Calu3 (cell line): ENCODE results near the gene DLEC1. TPM values are rescaled to one million over a fixed set of nuclear protein-coding genes. Genes with fewer than 3 reads are reported as not detected.
"Not testable (repeated sequence)": the region's sequence is repeated elsewhere in the genome, so short reads cannot be mapped to it uniquely, and the experiment has no call there.

Experiments
- BruUV-seq: library from RNA; stranded (reverse); fragments of 400-500 nt; replicated peaks from 2 replicates; lab custom pipeline; 2021; lab: Mats Ljungman, UMichigan
- CTCF ChIA-PET: fragments of 300-600 bp; sonication (Branson Sonifier 250); formaldehyde crosslinking; loops from one replicate; lab custom pipeline; 2022; ENCODE audit warnings: antibody characterized with exemption; lab: Charles Lee
- DNase-seq: peaks from one replicate; pipeline ENCODE4 v3.0.0; 2022
- H3K27ac Mint-ChIP-seq: one replicate; pipeline ENCODE4 v1.8.0; 2022; ENCODE audit warnings: mixed read lengths; ENCODE audit not compliant: unreplicated experiment
- H3K27me3 Mint-ChIP-seq: one replicate; pipeline ENCODE4 v1.8.0; 2022; ENCODE audit warnings: mixed read lengths; ENCODE audit not compliant: unreplicated experiment
- H3K36me3 Mint-ChIP-seq: one replicate; pipeline ENCODE4 v1.8.0; 2022; ENCODE audit warnings: mild to moderate bottlenecking, moderate library complexity, mixed read lengths; ENCODE audit not compliant: insufficient read depth, unreplicated experiment
- H3K4me1 Mint-ChIP-seq: one replicate; pipeline ENCODE4 v1.8.0; 2022; ENCODE audit warnings: mild to moderate bottlenecking, low read depth, mixed read lengths; ENCODE audit not compliant: unreplicated experiment
- H3K4me3 Mint-ChIP-seq: one replicate; pipeline ENCODE4 v1.8.0; 2022; ENCODE audit warnings: mild to moderate bottlenecking, low read depth, moderate library complexity, mixed read lengths; ENCODE audit not compliant: unreplicated experiment
- H3K9me3 Mint-ChIP-seq: one replicate; pipeline ENCODE4 v1.8.0; 2022; ENCODE audit warnings: low read depth, mixed read lengths; ENCODE audit not compliant: unreplicated experiment
- intact Hi-C: fragments of 100-400 bp; cut with micrococcal nuclease; formaldehyde crosslinking; loops from one replicate; pipeline ENCODE4 v1.10.0; 2022; ENCODE audit not compliant: unreplicated experiment
- total RNA-seq: library from RNA; stranded (reverse); gene quantifications from 2 replicates; pipeline ENCODE4 v1.2.3, GENCODE V29; 2022
- TF ChIP-seq, protein P1 (sequence below): fragments of 200-600 bp; IDR thresholded peaks from one replicate; pipeline ENCODE4 v1.8.0; 2022; ENCODE audit warnings: antibody characterized with exemption; ENCODE audit not compliant: unreplicated experiment

The DLEC1 gene
- total RNA-seq, 1 experiment from 2014 or later = 0.28 TPM

DNA sequence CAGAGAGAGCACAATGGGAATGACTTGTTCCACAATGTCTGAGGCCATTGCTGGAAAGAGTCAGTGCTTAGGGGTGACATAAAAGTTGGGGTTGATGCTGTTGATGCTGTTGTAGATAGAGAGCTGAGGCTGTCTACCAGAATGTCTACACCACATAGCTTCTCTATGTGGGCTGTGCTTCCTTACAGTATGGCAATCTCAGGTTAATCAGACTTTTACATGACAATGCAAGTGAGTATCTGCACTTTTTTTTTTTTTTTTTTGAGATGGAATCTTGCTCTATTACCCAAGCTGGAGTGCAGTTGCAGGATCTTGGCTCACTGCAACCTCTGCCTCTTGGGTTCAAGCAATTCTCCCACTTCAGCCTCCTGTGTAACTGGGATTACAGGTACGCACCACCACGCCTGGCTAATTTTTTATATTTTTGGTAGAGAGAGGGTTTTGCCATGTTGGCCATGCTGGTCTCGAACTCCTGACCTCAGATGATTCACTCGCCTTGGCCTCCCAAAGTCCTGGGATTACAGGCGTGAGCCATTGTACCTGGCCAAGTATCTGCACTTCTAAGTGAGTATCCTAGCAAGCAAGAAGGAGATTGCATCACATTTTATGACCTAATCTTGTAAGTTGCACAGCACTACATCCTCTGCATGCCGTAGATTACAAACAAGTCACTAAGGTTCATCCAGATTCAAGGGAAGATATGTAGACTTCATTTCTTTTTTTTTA is 28.7 kb downstream of the DLEC1 start:
- BruUV-seq = TSS peak; percentile 100
- CTCF ChIA-PET = no interaction called here

DNA sequence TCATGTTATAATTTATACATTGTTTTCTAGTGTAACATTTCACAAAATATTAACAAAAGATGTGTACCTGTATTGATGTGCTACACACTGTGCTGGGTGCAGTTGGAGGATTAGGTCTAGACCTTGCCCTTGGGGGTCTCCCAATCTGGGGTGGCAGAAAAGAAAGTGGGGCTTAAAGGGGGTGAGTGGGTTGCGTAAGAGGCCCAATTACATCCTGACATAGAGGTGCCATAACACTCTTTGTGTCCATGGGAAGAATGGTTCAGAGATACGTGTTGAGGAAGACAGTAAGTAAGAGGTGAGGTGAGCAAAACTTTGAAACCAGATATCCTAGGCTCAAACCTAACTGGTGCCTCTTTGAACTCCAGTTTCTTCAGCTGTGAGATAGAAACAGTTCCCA is 31.0 kb downstream of the DLEC1 start:
- H3K36me3 Mint-ChIP-seq = no peaks in the 10 kb centered on the region
- CTCF ChIA-PET = no interaction called here

More for the DNA sequence above, 28.7 kb downstream of the DLEC1 start:
- H3K27ac Mint-ChIP-seq = no peak overlapping the region
- H3K27me3 Mint-ChIP-seq = peaks cover 2% of the 10 kb centered on the region
- no peak overlapping the region for H3K4me3 Mint-ChIP-seq
- H3K36me3 Mint-ChIP-seq = no peaks in the 10 kb centered on the region
- intact Hi-C loops = no loop called here
- H3K9me3 Mint-ChIP-seq = no peaks in the 10 kb centered on the region
- TF ChIP-seq, protein P1, sequence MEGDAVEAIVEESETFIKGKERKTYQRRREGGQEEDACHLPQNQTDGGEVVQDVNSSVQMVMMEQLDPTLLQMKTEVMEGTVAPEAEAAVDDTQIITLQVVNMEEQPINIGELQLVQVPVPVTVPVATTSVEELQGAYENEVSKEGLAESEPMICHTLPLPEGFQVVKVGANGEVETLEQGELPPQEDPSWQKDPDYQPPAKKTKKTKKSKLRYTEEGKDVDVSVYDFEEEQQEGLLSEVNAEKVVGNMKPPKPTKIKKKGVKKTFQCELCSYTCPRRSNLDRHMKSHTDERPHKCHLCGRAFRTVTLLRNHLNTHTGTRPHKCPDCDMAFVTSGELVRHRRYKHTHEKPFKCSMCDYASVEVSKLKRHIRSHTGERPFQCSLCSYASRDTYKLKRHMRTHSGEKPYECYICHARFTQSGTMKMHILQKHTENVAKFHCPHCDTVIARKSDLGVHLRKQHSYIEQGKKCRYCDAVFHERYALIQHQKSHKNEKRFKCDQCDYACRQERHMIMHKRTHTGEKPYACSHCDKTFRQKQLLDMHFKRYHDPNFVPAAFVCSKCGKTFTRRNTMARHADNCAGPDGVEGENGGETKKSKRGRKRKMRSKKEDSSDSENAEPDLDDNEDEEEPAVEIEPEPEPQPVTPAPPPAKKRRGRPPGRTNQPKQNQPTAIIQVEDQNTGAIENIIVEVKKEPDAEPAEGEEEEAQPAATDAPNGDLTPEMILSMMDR = no peak
- H3K4me1 Mint-ChIP-seq = peaks cover 21% of the 10 kb centered on the region
- no peak for DNase-seq

GRCh38 chr3:38077073-38077472 is 38.1 kb downstream of the DLEC1 start:
- H3K4me3 Mint-ChIP-seq, H3K9me3 Mint-ChIP-seq, BruUV-seq, intact Hi-C loops, DNase-seq, CTCF ChIA-PET, H3K36me3 Mint-ChIP-seq, H3K4me1 Mint-ChIP-seq, H3K27ac Mint-ChIP-seq: not testable (repeated sequence)
- peaks cover 16% of the 10 kb centered on the region for H3K27me3 Mint-ChIP-seq

More for the DNA sequence above, 31.0 kb downstream of the DLEC1 start:
- intact Hi-C loops = no loop called here
- H3K4me1 Mint-ChIP-seq = peaks cover 21% of the 10 kb centered on the region
- no TSS peak for BruUV-seq
- TF ChIP-seq, protein P1 = no peak
- H3K27ac Mint-ChIP-seq = no peak overlapping the region
- no peaks in the 10 kb centered on the region for H3K9me3 Mint-ChIP-seq
- peaks cover 7% of the 10 kb centered on the region for H3K27me3 Mint-ChIP-seq
- H3K4me3 Mint-ChIP-seq = no peak overlapping the region
- no peak for DNase-seq

- DNase-seq, CTCF ChIA-PET, H3K4me3 Mint-ChIP-seq, H3K27ac Mint-ChIP-seq, intact Hi-C loops, H3K27me3 Mint-ChIP-seq, H3K4me1 Mint-ChIP-seq, BruUV-seq: not testable (repeated sequence)
- H3K36me3 Mint-ChIP-seq = peaks cover 10% of the 10 kb centered on the region
- peaks cover 10% of the 10 kb centered on the region for H3K9me3 Mint-ChIP-seq
These were observed 43.3 kb downstream of the DLEC1 start for GRCh38 chr3:38082296-38082695.

DNA sequence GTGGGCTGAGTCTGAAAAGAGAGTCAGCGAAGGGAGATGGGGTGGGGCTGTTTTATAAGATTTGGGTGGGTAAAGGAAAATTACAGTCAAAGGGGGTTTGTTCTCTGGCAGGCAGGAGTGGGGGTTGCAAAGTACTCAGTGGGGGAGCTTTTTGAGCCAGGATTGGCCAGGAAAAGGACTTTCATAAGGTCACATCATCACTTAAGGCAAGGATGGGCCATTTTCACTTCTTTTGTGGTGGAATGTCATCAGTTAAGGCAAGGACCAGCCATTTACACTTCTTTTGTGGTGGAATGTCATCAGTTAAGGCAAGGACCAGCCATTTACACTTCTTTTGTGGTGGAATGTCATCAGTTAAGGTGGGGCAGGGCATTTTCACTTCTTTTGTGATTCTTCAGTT is 44.2 kb downstream of the DLEC1 start:
- CTCF ChIA-PET, BruUV-seq, DNase-seq, H3K4me3 Mint-ChIP-seq, H3K27me3 Mint-ChIP-seq, H3K27ac Mint-ChIP-seq, intact Hi-C loops, H3K4me1 Mint-ChIP-seq: not testable (repeated sequence)
- H3K36me3 Mint-ChIP-seq = peaks cover 10% of the 10 kb centered on the region
- H3K9me3 Mint-ChIP-seq = peaks cover 10% of the 10 kb centered on the region
